ENCODE measurements around the gene SLC28A1. TPM values are rescaled to one million over a fixed set of nuclear protein-coding genes. Genes with fewer than 3 reads are reported as not detected.

Gene SLC28A1
- polyA plus RNA-seq, 1 of the 3 experiments (the other 2 are of a cell fraction), result not detected

DNA sequence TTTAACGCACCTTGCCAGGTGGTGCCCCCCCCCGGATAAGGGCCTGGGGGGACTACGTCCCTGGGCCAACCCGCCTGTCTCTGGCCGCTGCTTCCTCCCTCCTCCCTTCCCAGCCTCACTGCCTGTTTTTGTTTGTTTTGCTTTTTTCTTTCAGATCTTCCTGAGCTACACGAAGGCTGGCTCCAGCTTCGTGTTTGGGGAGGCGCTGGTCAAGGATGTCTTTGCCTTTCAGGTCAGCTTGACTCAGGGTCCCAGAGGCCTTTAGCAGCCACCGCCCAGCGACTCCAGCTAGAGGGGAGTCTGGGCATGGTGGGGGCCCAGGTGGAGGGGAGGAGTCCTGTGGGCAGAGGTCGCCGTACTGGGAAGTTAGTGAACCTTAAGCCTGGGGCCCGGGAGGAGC, 24.1 kb downstream of the SLC28A1 start:
- no peaks in the 10 kb centered on the region for H3K79me2 ChIP-seq (ENCODE audit: insufficient read depth)
- H3K9me3 ChIP-seq, result no peaks in the 10 kb centered on the region
- ChIA-PET POLR2A (no interaction called here), CTCF (interaction anchor here (1.1 to 3.3 kb wide), 5 partner anchors 20 to 338 kb away, joined by 3 to 14 read pairs (median 3); no protein-coding TSS in a partner anchor)
- TF ChIP-seq TAF1 (IDR thresholded peaks at IDR 0.05; ENCODE audit: borderline replicate concordance, low read depth, low read length) (no peak), GATA2 (CRISPR knock-in tag; IDR thresholded peaks at IDR 0.05) (no peak), FOXJ3 (CRISPR knock-in tag; IDR thresholded peaks at IDR 0.05) (no peak), EZH2phosphoT487 (IDR thresholded peaks at IDR 0.05; ENCODE audit: borderline replicate concordance, low read depth) (no peak), FOSL2 (IDR thresholded peaks at IDR 0.05; ENCODE audit: borderline replicate concordance, low read depth) (no peak), EP300 (IDR thresholded peaks at IDR 0.05; ENCODE audit: borderline replicate concordance in 1 of 2, low read depth in 1 of 2, low read length in 1 of 2) (no peak), GABPA (IDR thresholded peaks at IDR 0.05; ENCODE audit: low read depth) (no peak), SMC3 (IDR thresholded peaks at IDR 0.05; ENCODE audit: low read depth, low read length) (no peak)
- TF ChIP-seq, protein P1, sequence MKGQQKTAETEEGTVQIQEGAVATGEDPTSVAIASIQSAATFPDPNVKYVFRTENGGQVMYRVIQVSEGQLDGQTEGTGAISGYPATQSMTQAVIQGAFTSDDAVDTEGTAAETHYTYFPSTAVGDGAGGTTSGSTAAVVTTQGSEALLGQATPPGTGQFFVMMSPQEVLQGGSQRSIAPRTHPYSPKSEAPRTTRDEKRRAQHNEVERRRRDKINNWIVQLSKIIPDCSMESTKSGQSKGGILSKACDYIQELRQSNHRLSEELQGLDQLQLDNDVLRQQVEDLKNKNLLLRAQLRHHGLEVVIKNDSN (IDR thresholded peaks at IDR 0.05; ENCODE audit: borderline replicate concordance, low read depth), result no peak
- TF ChIP-seq, protein P2, sequence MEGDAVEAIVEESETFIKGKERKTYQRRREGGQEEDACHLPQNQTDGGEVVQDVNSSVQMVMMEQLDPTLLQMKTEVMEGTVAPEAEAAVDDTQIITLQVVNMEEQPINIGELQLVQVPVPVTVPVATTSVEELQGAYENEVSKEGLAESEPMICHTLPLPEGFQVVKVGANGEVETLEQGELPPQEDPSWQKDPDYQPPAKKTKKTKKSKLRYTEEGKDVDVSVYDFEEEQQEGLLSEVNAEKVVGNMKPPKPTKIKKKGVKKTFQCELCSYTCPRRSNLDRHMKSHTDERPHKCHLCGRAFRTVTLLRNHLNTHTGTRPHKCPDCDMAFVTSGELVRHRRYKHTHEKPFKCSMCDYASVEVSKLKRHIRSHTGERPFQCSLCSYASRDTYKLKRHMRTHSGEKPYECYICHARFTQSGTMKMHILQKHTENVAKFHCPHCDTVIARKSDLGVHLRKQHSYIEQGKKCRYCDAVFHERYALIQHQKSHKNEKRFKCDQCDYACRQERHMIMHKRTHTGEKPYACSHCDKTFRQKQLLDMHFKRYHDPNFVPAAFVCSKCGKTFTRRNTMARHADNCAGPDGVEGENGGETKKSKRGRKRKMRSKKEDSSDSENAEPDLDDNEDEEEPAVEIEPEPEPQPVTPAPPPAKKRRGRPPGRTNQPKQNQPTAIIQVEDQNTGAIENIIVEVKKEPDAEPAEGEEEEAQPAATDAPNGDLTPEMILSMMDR (IDR thresholded peaks at IDR 0.05), result no peak
- TF ChIP-seq, protein P3, sequence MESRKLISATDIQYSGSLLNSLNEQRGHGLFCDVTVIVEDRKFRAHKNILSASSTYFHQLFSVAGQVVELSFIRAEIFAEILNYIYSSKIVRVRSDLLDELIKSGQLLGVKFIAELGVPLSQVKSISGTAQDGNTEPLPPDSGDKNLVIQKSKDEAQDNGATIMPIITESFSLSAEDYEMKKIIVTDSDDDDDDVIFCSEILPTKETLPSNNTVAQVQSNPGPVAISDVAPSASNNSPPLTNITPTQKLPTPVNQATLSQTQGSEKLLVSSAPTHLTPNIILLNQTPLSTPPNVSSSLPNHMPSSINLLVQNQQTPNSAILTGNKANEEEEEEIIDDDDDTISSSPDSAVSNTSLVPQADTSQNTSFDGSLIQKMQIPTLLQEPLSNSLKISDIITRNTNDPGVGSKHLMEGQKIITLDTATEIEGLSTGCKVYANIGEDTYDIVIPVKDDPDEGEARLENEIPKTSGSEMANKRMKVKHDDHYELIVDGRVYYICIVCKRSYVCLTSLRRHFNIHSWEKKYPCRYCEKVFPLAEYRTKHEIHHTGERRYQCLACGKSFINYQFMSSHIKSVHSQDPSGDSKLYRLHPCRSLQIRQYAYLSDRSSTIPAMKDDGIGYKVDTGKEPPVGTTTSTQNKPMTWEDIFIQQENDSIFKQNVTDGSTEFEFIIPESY (IDR thresholded peaks at IDR 0.05; ENCODE audit: borderline replicate concordance, low read depth), result no peak
- TF ChIP-seq, protein P4, sequence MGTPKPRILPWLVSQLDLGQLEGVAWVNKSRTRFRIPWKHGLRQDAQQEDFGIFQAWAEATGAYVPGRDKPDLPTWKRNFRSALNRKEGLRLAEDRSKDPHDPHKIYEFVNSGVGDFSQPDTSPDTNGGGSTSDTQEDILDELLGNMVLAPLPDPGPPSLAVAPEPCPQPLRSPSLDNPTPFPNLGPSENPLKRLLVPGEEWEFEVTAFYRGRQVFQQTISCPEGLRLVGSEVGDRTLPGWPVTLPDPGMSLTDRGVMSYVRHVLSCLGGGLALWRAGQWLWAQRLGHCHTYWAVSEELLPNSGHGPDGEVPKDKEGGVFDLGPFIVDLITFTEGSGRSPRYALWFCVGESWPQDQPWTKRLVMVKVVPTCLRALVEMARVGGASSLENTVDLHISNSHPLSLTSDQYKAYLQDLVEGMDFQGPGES (IDR thresholded peaks at IDR 0.05; ENCODE audit: low read depth, low read length), result no peak
- no peaks in the 10 kb centered on the region for H3K9me2 ChIP-seq
- H2AFZ ChIP-seq (ENCODE audit: low read depth), result no peak overlapping the region
- H4K20me1 ChIP-seq (ENCODE audit: insufficient read depth), result no peaks in the 10 kb centered on the region
- peaks cover 22% of the 10 kb centered on the region for H3F3A ChIP-seq (replicated peaks; ENCODE audit: insufficient read depth)
- H3K36me3 ChIP-seq (replicated peaks in 1 of 2; ENCODE audit: control insufficient read depth in 1 of 2, insufficient read depth in 2 of 2, low read length in 1 of 2), result no peaks in the 10 kb centered on the region
- no peak overlapping the region for H3K9ac ChIP-seq
- H3K4me1 ChIP-seq (ENCODE audit: control insufficient read depth in 1 of 2, insufficient read depth in 2 of 2, low read depth in 1 of 2, low read length in 1 of 2), result peaks cover 24 to 39% of the 10 kb centered on the region in 2 experiments; a peak in 3 of 4 replicates
- no peak overlapping the region for H3K4me3 ChIP-seq (ENCODE audit: low read depth in 2 of 2, low read length in 1 of 2)
- no peaks in the 10 kb centered on the region for H3K27me3 ChIP-seq (ENCODE audit: insufficient read depth)
- no peak overlapping the region for H3K27ac ChIP-seq (ENCODE audit: low read depth in 2 of 2, low read length in 1 of 2)
- 88% methylated on average over 13 of the region's 13 CpGs for WGBS (ENCODE audit: low lambda C conversion rate)
- H3K4me2 ChIP-seq, result no peak overlapping the region
- DNase-seq, result no peak

All from SK-N-SH (cell line).